ENCODE data around the gene NRXN2. TPM values are rescaled to one million over a fixed set of nuclear protein-coding genes. Genes with fewer than 3 reads are reported as not detected.

Gene NRXN2
- total and polyA plus RNA-seq, 2 donors (not counting 3 experiments of a cell fraction or from before 2014, with no cell fraction given), result not detected

DNA sequence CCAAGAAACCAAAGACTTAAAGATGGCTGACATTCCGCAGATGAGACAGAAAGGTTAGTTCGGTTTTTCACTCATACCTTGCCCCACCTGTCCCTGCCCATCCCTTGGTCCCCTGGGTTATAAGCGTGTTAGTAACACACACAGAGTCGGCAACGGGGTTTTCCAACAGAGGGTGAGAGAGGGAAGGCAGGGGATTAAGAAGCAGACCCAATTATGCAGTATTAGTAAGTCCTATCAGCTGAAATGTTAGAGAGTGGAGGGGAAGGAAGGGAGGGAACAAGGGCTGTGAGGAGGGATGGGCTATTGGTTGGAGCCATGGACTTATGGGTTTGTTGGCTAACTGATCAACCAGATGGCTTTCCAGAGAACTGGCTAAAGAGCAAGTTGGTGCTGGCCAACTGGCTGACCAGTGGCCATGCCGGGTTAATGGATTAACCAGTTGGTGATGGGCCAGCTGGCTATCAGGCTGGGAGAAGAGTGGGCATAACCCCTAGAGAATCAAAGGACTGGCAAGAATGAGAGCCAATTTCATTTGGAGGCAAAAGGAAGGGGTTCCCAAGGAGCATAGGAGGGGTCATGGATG, 45.5 kb downstream of the NRXN2 start:
- Histone ChIP-seq H4K20me1 (replicated peaks; ENCODE audit: control insufficient read depth, extremely low read depth, insufficient read depth, low read length) (no peaks in the 10 kb centered on the region), H3K4me3 (replicated peaks in 1 of 3; ENCODE audit: insufficient read depth in 1 of 3, low read depth in 1 of 3, low read length in 3 of 3) (no peak overlapping the region), H3K9me1 (replicated peaks; ENCODE audit: control insufficient read depth, extremely low read depth, insufficient read depth, low read length) (no peaks in the 10 kb centered on the region), H3K9me3 (replicated peaks; ENCODE audit: control insufficient read depth, insufficient read depth, low read length) (no peaks in the 10 kb centered on the region), H3K27ac (ENCODE audit: insufficient read depth, low read depth, low read length) (no peak overlapping the region), H3K4me1 (ENCODE audit: control insufficient read depth, extremely low read depth, insufficient read depth, low read length) (no peaks in the 10 kb centered on the region), H3K27me3 (ENCODE audit: control insufficient read depth in 2 of 2, insufficient read depth in 2 of 2, low read length in 2 of 2) (peaks cover 30 to 31% of the 10 kb centered on the region in 2 experiments), H3K79me2 (ENCODE audit: control insufficient read depth, insufficient read depth, low read length) (no peaks in the 10 kb centered on the region), H3K9ac (replicated peaks; ENCODE audit: extremely low read depth, insufficient read depth, low read length) (no peak overlapping the region), H3K4me2 (ENCODE audit: insufficient read depth, low read length) (no peak overlapping the region), H2AFZ (ENCODE audit: low read depth, low read length) (no peak overlapping the region), H3K36me3 (ENCODE audit: control insufficient read depth in 2 of 2, extremely low read depth in 1 of 2, insufficient read depth in 2 of 2, low read length in 2 of 2) (no peaks in the 10 kb centered on the region)
- CTCF ChIA-PET, result interaction anchor here (2.3 kb wide), 1 partner anchor 12 kb away, joined by 14 read pairs; no protein-coding TSS in a partner anchor
- BruUV-seq (replicated peaks), result no TSS peak
- DNase-seq (ENCODE audit: low read depth, low spot score) (no peak), FAIRE-seq (no peak)
- POLR2A ChIA-PET, result no interaction called here
- dilution Hi-C loops (cut with MboI; ENCODE audit: extremely low pct_ligation_motif_present, low sequenced_read_pairs), result no loop called here
- intact Hi-C loops (cut with micrococcal nuclease), result no loop called here
- TF ChIP-seq POLR2AphosphoS5 (IDR thresholded peaks at IDR 0.05; ENCODE audit: insufficient read depth, low read depth, low read length) (no peak), FOS (IDR thresholded peaks at IDR 0.05; ENCODE audit: borderline replicate concordance, insufficient read depth, low read length) (no peak), EZH2 (IDR thresholded peaks at IDR 0.05; ENCODE audit: borderline replicate concordance, low read depth, low read length, severe bottlenecking) (no peak), GATA2 (IDR thresholded peaks at IDR 0.05; ENCODE audit: insufficient read depth, insufficient read length, low read depth, low read length) (no peak), MAX (IDR thresholded peaks at IDR 0.05; ENCODE audit: insufficient read depth, insufficient read length) (no peak), MYC (IDR thresholded peaks at IDR 0.05; ENCODE audit: low read depth, low read length) (no peak), CTCF (IDR thresholded peaks at IDR 0.05; ENCODE audit: extremely low read depth in 1 of 2, insufficient read depth in 1 of 2, low read depth in 1 of 2, low read length in 2 of 2) (no peak), POLR2A (IDR thresholded peaks at IDR 0.05; ENCODE audit: low read depth, low read length) (no peak), JUN (IDR thresholded peaks at IDR 0.05; ENCODE audit: borderline replicate concordance, insufficient read depth, insufficient read length, low read depth) (no peak)

Measured in endothelial cell of umbilical vein (primary cell).